ENCODE results near the gene MIF.

DNA sequence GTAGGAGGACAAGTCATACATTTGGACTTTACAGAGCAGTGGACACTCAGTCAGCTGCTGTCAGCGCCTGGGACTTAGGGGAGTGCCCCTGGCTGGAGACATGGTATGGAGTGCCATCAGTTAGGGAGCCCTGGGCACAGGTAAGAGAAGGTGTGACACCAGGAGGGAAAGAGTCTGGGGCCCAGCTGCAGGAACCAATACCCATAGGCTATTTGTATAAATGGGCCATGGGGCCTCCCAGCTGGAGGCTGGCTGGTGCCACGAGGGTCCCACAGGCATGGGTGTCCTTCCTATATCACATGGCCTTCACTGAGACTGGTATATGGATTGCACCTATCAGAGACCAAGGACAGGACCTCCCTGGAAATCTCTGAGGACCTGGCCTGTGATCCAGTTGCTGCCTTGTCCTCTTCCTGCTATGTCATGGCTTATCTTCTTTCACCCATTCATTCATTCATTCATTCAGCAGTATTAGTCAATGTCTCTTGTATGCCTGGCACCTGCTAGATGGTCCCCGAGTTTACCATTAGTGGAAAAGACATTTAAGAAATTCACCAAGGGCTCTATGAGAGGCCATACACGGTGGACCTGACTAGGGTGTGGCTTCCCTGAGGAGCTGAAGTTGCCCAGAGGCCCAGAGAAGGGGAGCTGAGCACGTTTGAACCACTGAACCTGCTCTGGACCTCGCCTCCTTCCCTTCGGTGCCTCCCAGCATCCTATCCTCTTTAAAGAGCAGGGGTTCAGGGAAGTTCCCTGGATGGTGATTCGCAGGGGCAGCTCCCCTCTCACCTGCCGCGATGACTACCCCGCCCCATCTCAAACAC lies 850 bp upstream of the MIF start:
- no peak for TF ChIP-seq CTCF (IDR thresholded peaks at IDR 0.05)
- no peak for TF ChIP-seq POLR2A (IDR thresholded peaks at IDR 0.05)
